GM12891 (cell line): ENCODE data around the gene ZFHX3.

Experiments used
- DNase-seq: peaks from one replicate; pipeline ENCODE4 v3.0.0; 2011; ENCODE audit warnings: low spot score; ENCODE audit not compliant: insufficient read length
- FAIRE-seq: peaks from 2 replicates; lab custom pipeline; 2011; peaks lifted over from hg19 to GRCh38; lab: Jason Lieb, UNC
- PAX5 ChIP-seq: IDR thresholded peaks from 2 replicates; pipeline ENCODE4 v1.6.1; 2011; ENCODE audit warnings: low read length, moderate library complexity, mild to moderate bottlenecking; ENCODE audit not compliant: insufficient read depth, severe bottlenecking
- POLR2A ChIP-seq: IDR thresholded peaks from 2 replicates; pipeline ENCODE4 v1.6.1; 2011; ENCODE audit warnings: low read depth, low read length, control low read depth
- POLR2AphosphoS5 ChIP-seq: IDR thresholded peaks from 2 replicates; pipeline ENCODE4 v1.6.1; 2011; ENCODE audit warnings: low read depth, low read length, control low read depth
- POU2F2 ChIP-seq: IDR thresholded peaks from 2 replicates; pipeline ENCODE4 v1.6.1; 2011; ENCODE audit warnings: low read depth, mild to moderate bottlenecking, control low read depth, low read length, moderate library complexity
- SPI1 ChIP-seq: IDR thresholded peaks from 2 replicates; pipeline ENCODE4 v1.6.1; 2011; ENCODE audit warnings: low read depth, low read length, control low read depth
- TAF1 ChIP-seq: IDR thresholded peaks from 2 replicates; pipeline ENCODE4 v1.6.1; 2011; ENCODE audit warnings: low read depth, low read length, control low read depth

Gene ZFHX3

DNA sequence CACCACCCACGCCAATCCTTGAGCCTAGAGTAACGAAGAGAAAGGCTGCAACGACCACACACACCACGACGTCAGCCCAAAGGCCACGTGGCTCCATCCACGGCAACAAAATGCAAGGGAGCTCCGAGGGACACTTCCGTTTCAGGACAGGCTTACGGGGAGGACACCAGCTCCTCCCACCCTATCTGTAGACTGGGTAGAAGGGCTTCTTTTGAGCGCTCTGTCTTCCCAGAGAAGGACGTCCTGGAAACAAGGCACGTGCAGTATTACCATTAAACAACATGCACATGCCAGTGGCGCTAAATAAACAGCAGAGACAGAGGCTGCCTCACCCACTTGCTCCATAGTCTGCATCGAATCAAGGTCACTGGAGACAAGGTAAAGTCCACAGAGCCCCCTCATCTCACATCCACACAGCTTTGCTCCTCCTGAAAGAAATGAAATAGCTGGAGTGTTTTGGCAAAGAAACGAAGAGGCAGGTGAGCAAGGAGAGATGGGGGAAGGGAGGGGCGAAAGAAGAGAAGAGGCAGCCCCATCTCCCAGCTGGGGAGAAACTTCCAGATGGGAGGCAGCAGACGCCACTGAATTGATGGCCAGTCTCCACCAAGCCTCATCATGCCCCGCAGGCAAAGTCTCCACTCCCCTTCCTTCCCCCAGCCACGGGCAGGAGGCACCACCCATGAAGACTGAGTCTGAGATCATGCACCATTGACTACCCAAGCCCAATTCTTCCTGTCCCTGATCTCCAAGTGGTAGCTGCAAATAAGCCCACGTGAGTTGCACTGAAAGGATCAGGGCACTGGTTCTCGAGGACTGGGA is 24.0 kb downstream of the ZFHX3 start:
- no peak for FAIRE-seq
- TF ChIP-seq POLR2AphosphoS5 (no peak), POLR2A (no peak), PAX5 (no peak), TAF1 (no peak), POU2F2 (no peak), SPI1 (no peak)
- DNase-seq = no peak

DNA sequence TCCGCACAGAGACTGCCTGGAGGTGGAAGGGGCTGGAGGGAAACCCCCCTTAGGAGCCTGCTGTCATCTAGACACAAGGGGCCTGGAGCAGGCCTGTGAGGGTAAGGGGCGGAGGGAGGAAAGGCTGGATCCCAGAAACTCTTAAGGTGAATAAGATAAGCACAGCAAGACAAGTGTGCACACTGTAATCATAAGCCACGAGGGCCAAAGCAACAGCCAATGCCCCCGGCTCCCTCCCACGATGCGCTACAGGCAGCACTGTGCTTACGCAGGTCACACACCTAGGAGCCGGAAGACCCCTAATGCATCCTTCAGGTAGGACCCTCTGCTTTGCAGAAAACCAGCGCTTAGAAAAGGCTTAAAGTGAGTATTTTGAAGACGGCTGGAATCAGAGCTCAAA is 24.6 kb downstream of the ZFHX3 start:
- FAIRE-seq = no peak
- TF ChIP-seq POU2F2 (no peak), SPI1 (no peak), PAX5 (no peak), POLR2AphosphoS5 (no peak), POLR2A (no peak), TAF1 (no peak)
- DNase-seq = no peak

DNA sequence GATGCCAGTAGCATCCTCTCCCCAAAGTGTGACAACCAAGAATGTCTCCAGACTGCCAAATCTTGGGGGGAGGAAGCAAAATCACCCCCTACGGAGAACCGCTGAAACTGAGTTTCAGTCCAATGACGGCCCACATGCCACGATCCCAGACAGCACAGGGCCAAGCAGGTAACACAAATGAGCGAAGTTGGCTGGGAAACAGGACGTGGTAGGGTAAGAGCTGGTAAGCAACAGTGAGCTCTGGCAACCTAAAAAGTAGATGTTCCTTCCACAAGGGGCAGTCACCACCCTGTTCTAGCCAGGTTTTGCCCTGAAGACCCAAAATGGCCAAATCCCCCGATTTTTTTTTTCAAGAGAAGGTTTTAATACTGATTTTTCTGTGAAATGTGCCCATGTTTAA is 25.4 kb downstream of the ZFHX3 start:
- DNase-seq (no peak), FAIRE-seq (no peak)
- TF ChIP-seq POLR2A = no peak
- TF ChIP-seq POU2F2 = no peak

DNA sequence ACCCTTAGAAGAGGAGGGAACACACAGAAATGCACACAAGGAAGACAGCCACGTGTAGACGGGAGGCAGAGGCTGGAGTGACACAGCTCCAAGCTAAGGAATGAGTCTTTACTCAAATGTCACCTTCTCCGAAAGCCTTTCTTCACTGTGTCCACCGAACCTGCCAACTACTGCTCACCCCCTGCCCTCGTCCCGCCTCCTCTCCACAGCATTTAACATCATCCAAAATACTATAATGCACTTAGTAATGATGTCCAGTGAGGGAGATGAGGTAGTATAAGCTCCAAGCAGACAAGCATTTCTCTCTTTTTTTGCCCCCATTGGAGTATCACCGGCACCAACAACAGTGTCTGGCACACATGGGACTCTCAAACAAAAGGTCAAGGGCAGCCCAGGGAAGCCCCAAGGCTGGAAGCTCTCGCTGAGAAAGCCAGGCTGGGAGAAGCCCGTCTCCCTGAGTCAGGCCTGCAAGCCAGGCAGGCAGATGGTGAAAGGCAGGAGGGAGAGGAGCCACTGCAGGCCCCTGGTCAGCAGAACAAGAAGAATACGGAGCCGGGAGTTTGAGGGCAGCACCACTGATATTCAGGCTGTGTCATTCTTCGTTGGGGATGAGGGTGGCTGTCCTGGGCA is 25.9 kb downstream of the ZFHX3 start:
- FAIRE-seq (no peak), DNase-seq (no peak)
- TF ChIP-seq PAX5 = no peak
- TF ChIP-seq POU2F2 = no peak
- no peak for TF ChIP-seq TAF1
- TF ChIP-seq POLR2AphosphoS5 = no peak
- no peak for TF ChIP-seq SPI1
- no peak for TF ChIP-seq POLR2A

DNA sequence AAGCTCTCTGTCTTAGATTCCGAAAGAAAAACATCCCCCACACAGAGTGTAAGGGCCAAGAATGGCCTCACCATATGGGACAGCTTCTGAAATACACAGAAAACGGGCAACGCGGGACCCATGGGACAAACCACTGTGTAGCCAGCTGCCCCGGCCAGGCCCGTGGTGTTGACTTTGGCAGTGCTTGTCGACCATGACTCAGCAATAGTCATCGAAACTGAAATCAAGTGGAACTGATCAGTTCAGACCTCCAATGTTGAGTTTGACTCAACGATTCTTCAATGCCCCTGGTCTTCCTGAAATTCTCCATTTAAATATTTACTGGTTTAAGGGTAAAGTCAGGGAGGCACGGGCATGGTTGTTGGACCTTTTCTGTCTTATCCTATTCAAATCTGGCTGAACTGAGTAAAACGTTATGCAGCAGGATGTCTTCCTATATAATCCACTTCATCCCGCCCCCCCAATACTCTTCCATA is 27.5 kb downstream of the ZFHX3 start:
- no peak for DNase-seq

DNA sequence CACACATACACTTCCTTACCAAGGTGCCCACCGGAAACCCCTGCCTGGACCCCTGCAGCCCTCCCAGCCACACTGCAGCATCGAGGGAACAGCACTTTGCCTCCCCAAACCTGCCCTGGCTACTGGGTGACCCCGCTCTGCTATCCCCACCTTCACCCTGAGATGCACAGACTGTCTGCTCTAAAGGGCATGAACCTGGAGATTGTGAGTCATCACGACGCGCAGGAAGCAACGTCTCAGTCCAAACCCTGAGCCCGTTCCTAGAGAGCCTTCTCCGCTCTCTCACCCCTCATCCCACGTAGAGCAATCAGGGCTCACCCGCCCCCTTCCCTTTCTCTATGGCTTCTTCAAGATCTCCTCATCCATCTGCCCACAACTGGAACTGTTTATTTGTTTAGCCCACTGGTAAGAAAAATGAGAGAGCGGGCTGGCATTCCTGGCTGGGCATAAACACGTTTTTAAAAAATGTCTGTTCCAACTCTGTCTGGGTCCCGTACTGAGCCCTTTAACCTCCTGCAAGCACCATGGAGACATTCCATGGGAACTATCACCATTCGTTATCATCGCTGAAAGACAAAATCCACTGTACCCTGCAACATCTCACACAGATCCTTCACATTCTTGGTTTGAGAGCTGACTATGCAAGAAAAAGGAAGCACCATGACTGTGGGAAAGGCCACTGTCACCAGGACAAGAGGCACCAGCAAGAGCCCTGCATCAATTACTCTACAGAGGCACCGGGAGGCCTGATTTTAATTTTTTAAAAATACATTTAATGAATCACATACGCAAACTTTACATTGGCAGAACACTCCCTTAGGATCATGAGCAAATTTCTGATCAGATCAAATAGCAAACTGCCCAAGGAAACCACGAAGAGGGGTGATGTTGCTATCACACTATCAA is 28.2 kb downstream of the ZFHX3 start:
- DNase-seq (no peak), FAIRE-seq (no peak)
- no peak for TF ChIP-seq POU2F2
- no peak for TF ChIP-seq POLR2AphosphoS5
- no peak for TF ChIP-seq PAX5
- TF ChIP-seq POLR2A = no peak
- no peak for TF ChIP-seq SPI1
- no peak for TF ChIP-seq TAF1

More for the DNA sequence above, 27.5 kb downstream of the ZFHX3 start:
- FAIRE-seq = no peak
- TF ChIP-seq PAX5 (no peak), POU2F2 (no peak), TAF1 (no peak), SPI1 (no peak), POLR2AphosphoS5 (no peak), POLR2A (no peak)

DNA sequence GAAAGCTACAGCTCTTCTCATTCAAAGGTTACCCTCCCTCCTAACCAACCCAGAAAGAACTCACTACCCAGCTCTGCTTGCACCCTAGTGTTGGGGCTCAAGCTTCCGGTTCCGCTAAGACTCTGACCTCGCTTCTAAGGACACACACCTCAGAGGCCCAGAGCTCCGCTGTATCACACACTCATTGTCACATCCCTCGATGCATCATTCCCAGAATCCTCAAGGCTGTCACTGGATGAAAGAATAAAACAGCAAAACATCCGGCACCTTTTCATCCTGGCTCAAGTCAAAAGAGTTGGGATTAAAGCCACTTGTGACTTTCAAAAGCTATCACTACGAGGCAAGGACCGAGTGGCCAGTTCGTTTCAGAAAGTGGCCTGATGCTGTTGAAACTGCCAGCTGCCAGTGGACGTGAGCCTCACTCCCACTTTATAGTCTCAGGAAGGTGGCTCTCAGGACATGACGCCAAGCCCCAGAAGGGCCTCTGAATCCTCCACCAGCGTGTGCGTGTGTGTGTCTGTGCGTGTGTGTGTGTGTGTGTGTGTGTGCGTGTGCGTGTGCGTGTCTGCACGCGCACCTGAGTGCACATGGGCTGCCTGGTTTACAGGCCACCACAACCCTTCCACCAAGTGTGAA is 29.0 kb downstream of the ZFHX3 start:
- DNase-seq = no peak
- no peak for TF ChIP-seq TAF1
- TF ChIP-seq PAX5 = no peak
- TF ChIP-seq POLR2AphosphoS5 = no peak
- no peak for TF ChIP-seq POU2F2
- TF ChIP-seq POLR2A = no peak
- no peak for TF ChIP-seq SPI1
- no peak for FAIRE-seq

DNA sequence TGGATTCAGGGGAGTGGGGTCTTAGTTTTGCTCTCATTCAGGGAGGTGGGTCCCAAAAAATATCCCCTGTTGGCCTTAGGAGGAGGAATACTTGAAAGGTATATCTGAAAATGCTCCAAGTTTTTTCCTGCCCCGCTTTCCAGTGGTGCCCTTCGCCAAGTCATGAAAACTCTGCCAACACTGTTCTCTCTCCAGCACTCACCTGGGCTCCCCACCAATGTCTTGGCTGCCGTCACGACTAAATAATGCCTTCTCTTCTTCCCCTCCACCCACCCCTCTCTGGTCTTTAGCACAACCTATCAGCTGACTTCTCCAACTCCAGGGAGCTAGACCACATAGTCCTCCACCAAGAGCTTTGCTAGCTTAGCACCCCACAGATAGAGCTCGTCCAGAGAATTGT is 30.6 kb downstream of the ZFHX3 start:
- no peak for FAIRE-seq
- TF ChIP-seq PAX5 = no peak
- no peak for TF ChIP-seq SPI1
- no peak for TF ChIP-seq POLR2AphosphoS5
- no peak for TF ChIP-seq TAF1
- TF ChIP-seq POLR2A = no peak
- TF ChIP-seq POU2F2 = no peak
- DNase-seq = no peak

DNA sequence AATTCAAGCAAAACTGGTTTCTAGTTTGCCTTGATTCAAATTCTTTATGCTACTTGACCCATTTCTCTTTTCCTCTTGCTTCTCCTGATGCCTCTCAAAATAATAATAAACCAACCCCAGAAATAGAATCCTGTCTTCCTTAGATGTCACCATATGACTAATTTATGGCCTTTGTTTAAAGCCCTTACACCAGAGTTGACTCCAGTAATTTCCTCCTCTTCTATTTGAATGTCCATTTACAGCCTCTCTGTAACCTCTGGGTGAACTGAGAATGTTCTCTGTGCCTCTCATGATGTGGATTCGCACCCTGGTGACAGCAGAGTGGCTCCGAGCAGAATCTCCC is 31.5 kb downstream of the ZFHX3 start:
- FAIRE-seq (peak; percentile 63), DNase-seq (peak; percentile 48)
- TF ChIP-seq POLR2A = no peak
- no peak for TF ChIP-seq POU2F2
- no peak for TF ChIP-seq SPI1
- no peak for TF ChIP-seq TAF1
- TF ChIP-seq POLR2AphosphoS5 = no peak
- no peak for TF ChIP-seq PAX5
